Sigmoid colon (tissue), 7 donors: ENCODE results near the gene PHF11. TPM values are rescaled to one million over a fixed set of nuclear protein-coding genes. Genes with fewer than 3 reads are reported as not detected.
A peak's percentile ranks its signal among the peaks of the same experiment; 100 is the strongest.

Source experiments
- DNase-seq: peaks from one replicate; pipeline ENCODE4 v3.0.0-alpha.2; 2019
- H3K27ac ChIP-seq, 4 donors: fragments of 200-600 bp; sonication (generic); one replicate each; pipeline ENCODE4 v1.5.1; 2016 to 2019; ENCODE audit warnings: mild to moderate bottlenecking in 1 of 4
- H3K27me3 ChIP-seq, 3 donors: fragments of 200-600 bp; sonication (generic); one replicate each; pipeline ENCODE4 v1.5.1; 2019; ENCODE audit warnings: mild to moderate bottlenecking in 1 of 3
- H3K36me3 ChIP-seq, 4 donors: fragments of 200-600 bp; sonication (generic); one replicate each; pipeline ENCODE4 v1.5.1; 2016 to 2019
- H3K4me1 ChIP-seq, 4 donors: fragments of 200-600 bp; sonication (generic); one replicate each; pipeline ENCODE4 v1.5.1; 2017 to 2019
- H3K4me3 ChIP-seq, 4 donors: fragments of 200-600 bp; sonication (generic); one replicate each; pipeline ENCODE4 v1.5.1; 2017 to 2019; ENCODE audit warnings: mild to moderate bottlenecking in 2 of 4, moderate library complexity in 1 of 4
- H3K9me3 ChIP-seq, 4 donors: fragments of 200-600 bp in 3 of 4; sonication (generic) in 3 of 4; one replicate each; pipeline versions ENCODE4 v1.5.1 to v1.6.1; 2013 to 2019
- CTCF ChIP-seq, 4 experiments: fragments of 450-650 bp in 3 of 4; fragments of 200-600 bp in 1 of 4; IDR thresholded peaks; one replicate each; pipeline ENCODE4 v1.5.1; 2016 to 2019; ENCODE audit warnings: antibody characterized with exemption in 4 of 4, mild to moderate bottlenecking in 3 of 4, moderate library complexity in 2 of 4
- EP300 ChIP-seq, 4 donors: sonication (generic); formaldehyde crosslinking; IDR thresholded peaks; one replicate each; pipeline ENCODE4 v1.6.1; 2017; ENCODE audit warnings: antibody characterized with exemption in 4 of 4
- POLR2A ChIP-seq, 2 donors: fragments of 450-650 bp; IDR thresholded peaks; one replicate each; pipeline ENCODE4 v1.6.1; 2016; ENCODE audit warnings: antibody characterized with exemption in 2 of 2, mild to moderate bottlenecking in 2 of 2, moderate library complexity in 2 of 2
- POLR2AphosphoS5 ChIP-seq, 4 donors: sonication (generic); formaldehyde crosslinking; IDR thresholded peaks; one replicate each; pipeline ENCODE4 v1.6.1; 2017; ENCODE audit warnings: antibody characterized with exemption in 4 of 4
- WGBS, 2 donors: extraction: QIAGEN DNeasy Blood & Tissue Kit; methylation state at CpG; one replicate each; pipeline ENCODE4 v1.1.7; 2013; 5-methylcytosine and 5-hydroxymethylcytosine counted together
- intact Hi-C: fragments of 100-400 bp; cut with DNase I; formaldehyde crosslinking; loops from one replicate; pipeline ENCODE4 v1.15.1; 2023
- polyA plus RNA-seq, 3 donors: library from polyadenylated mRNA; stranded (reverse); fragments of 200-250 nt; gene quantifications; one replicate each; pipeline ENCODE4 v1.2.3, GENCODE V29; 2013
- total RNA-seq, 4 donors: library from RNA; depleted of rRNA; stranded (reverse); fragments of >200 nt; gene quantifications; one replicate each; pipeline ENCODE4 v1.1.0, GENCODE V29; 2016
- donor health status: healthy with polysubstance abuse.
- donor health status: Bipolar disorder and iron deficiency.
- donor health status: healthy.

PHF11 gene
- total and polyA plus RNA-seq, 7 donors, result 20.1 to 52.1 (median 34.3) TPM

GRCh38 chr13:49521224-49521623 lies 25.5 kb downstream of the PHF11 start:
- no peaks in the 10 kb centered on the region for H3K27me3 ChIP-seq
- 78 to 79% methylated on average over 4 of the region's 4 CpGs for WGBS, 2 donors
- H3K4me3 ChIP-seq, result no peak overlapping the region
- no peak for TF ChIP-seq EP300 (IDR thresholded peaks at IDR 0.05)
- TF ChIP-seq POLR2A (IDR thresholded peaks at IDR 0.05), result no peak
- no peak for TF ChIP-seq CTCF (IDR thresholded peaks at IDR 0.05)
- no peak for TF ChIP-seq POLR2AphosphoS5 (IDR thresholded peaks at IDR 0.05)
- H3K9me3 ChIP-seq, result no peaks in the 10 kb centered on the region
- H3K27ac ChIP-seq, result peak overlapping the region in 1 of 4 donors; percentile 8
- no peak for DNase-seq
- intact Hi-C loops, result no loop called here
- peaks cover 0 to 80% (median 3%) of the 10 kb centered on the region in 4 donors for H3K36me3 ChIP-seq
- peaks cover 0 to 12% (median 3%) of the 10 kb centered on the region in 4 donors for H3K4me1 ChIP-seq

GRCh38 chr13:49524740-49525501 lies 29.2 kb downstream of the PHF11 start:
- Histone ChIP-seq H3K4me3 (no peak overlapping the region), H3K36me3 (peaks cover 0 to 80% (median 2%) of the 10 kb centered on the region in 4 donors), H3K27me3 (no peaks in the 10 kb centered on the region), H3K27ac (no peak overlapping the region), H3K4me1 (peaks cover 0 to 12% (median 3%) of the 10 kb centered on the region in 4 donors), H3K9me3 (no peaks in the 10 kb centered on the region)
- no peak for DNase-seq
- TF ChIP-seq EP300 (IDR thresholded peaks at IDR 0.05), result no peak
- TF ChIP-seq POLR2AphosphoS5 (IDR thresholded peaks at IDR 0.05), result no peak
- no peak for TF ChIP-seq CTCF (IDR thresholded peaks at IDR 0.05)
- no peak for TF ChIP-seq POLR2A (IDR thresholded peaks at IDR 0.05)
- 94 to 95% methylated on average over 5 of the region's 5 CpGs for WGBS, 2 donors
- intact Hi-C loops, result no loop called here

- WGBS, 2 donors, result 72 to 73% methylated on average over 2 of the region's 2 CpGs
- peaks cover 0 to 59% (median 2%) of the 10 kb centered on the region in 4 donors for H3K36me3 ChIP-seq
- intact Hi-C loops, result no loop called here
- no peak for DNase-seq
- TF ChIP-seq POLR2A (IDR thresholded peaks at IDR 0.05) (no peak), POLR2AphosphoS5 (IDR thresholded peaks at IDR 0.05) (no peak), EP300 (IDR thresholded peaks at IDR 0.05) (no peak), CTCF (IDR thresholded peaks at IDR 0.05) (no peak)
- no peak overlapping the region for H3K4me3 ChIP-seq
- H3K4me1 ChIP-seq, result peaks cover 0 to 3% (median 2%) of the 10 kb centered on the region in 4 donors
- no peaks in the 10 kb centered on the region for H3K9me3 ChIP-seq
- no peaks in the 10 kb centered on the region for H3K27me3 ChIP-seq
- no peak overlapping the region for H3K27ac ChIP-seq
These were observed 31.4 kb downstream of the PHF11 start for GRCh38 chr13:49527123-49527522.

GRCh38 chr13:49528161-49528560 lies 32.4 kb downstream of the PHF11 start:
- intact Hi-C loops, result no loop called here
- Histone ChIP-seq H3K36me3 (peaks cover 0 to 51% (median 2%) of the 10 kb centered on the region in 4 donors), H3K9me3 (no peaks in the 10 kb centered on the region), H3K27ac (no peak overlapping the region), H3K27me3 (no peaks in the 10 kb centered on the region), H3K4me3 (no peak overlapping the region), H3K4me1 (peaks cover 0 to 6% (median 2%) of the 10 kb centered on the region in 4 donors)
- 60 to 78% methylated on average over 1 of the region's 1 CpG for WGBS, 2 donors
- no peak for DNase-seq
- TF ChIP-seq EP300 (IDR thresholded peaks at IDR 0.05) (no peak), CTCF (IDR thresholded peaks at IDR 0.05) (no peak), POLR2AphosphoS5 (IDR thresholded peaks at IDR 0.05) (no peak), POLR2A (IDR thresholded peaks at IDR 0.05) (no peak)
